ENCODE data around the gene TRIM16. TPM values are rescaled to one million over a fixed set of nuclear protein-coding genes. Genes with fewer than 3 reads are reported as not detected.

TRIM16 gene
- total RNA-seq, 1 donor from 2014 or later = 13.0 TPM

Other genes starting within 250 kb of the TRIM16 start
- 4.8 and 8.0 TPM in 2 replicates for gene CDRT4, start 216.7 kb downstream of the TRIM16 start, total RNA-seq
- gene TVP23C, start 120.8 kb downstream of the TRIM16 start, total RNA-seq = 11.1 and 11.9 TPM in 2 replicates
- gene FBXW10B, start 64.6 kb downstream of the TRIM16 start, total RNA-seq = 0.46 and 0.55 TPM in 2 replicates
- 26.9 and 27.8 TPM in 2 replicates for gene ZNF286A, start 15.4 kb upstream of the TRIM16 start, total RNA-seq
- 0.23 TPM in 1 of 2 replicates, not detected in the other for gene TBC1D26, start 48.0 kb upstream of the TRIM16 start, total RNA-seq